ENCODE measurements around the gene SUN3.
"Not testable (repeated sequence)": the region's sequence is repeated elsewhere in the genome, so short reads cannot be mapped to it uniquely, and the experiment has no call there.

SUN3 gene

DNA sequence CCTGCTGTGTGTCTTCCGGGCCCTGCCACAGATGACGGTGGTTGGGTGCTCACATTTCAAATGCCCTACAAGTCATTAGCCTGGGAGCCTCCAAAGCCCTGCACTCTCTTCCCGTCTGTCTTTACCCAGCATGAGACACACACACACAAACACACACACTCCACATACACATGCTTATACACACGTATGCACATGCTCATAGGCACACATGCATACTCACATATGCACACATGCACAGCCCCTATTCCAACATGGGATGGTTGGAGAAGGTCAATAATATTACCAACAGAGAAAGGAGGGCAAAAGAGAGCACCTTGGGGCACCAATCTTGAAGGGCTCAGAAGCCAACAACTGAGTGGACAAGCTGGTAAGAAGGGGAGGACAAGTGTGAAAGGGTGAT, 19.0 kb downstream of the SUN3 start:
- Histone ChIP-seq H3K9ac (ENCODE audit: insufficient read length, low read depth) (no peak overlapping the region), H3K4me3 (ENCODE audit: insufficient read length, low read depth) (no peak overlapping the region), H3K27me3 (ENCODE audit: insufficient read depth, insufficient read length) (no peaks in the 10 kb centered on the region), H3K4me1 (ENCODE audit: insufficient read depth, insufficient read length) (no peaks in the 10 kb centered on the region), H3K9me3 (ENCODE audit: insufficient read depth, low read length) (peaks cover 4% of the 10 kb centered on the region; the same call in 1 of the 2 replicates), H3K36me3 (ENCODE audit: insufficient read depth, insufficient read length, low read length) (no peaks in the 10 kb centered on the region)
- DNase-seq (ENCODE audit: low read depth, low spot score) = no peak
- TF ChIP-seq ZNF274 (IDR thresholded peaks at IDR 0.05; ENCODE audit: low read depth, low read length) (no peak), YY1 (IDR thresholded peaks at IDR 0.05; ENCODE audit: insufficient read depth, insufficient read length) (no peak), SUZ12 (IDR thresholded peaks at IDR 0.05; ENCODE audit: extremely low read depth, insufficient read depth, insufficient read length) (no peak)

DNA sequence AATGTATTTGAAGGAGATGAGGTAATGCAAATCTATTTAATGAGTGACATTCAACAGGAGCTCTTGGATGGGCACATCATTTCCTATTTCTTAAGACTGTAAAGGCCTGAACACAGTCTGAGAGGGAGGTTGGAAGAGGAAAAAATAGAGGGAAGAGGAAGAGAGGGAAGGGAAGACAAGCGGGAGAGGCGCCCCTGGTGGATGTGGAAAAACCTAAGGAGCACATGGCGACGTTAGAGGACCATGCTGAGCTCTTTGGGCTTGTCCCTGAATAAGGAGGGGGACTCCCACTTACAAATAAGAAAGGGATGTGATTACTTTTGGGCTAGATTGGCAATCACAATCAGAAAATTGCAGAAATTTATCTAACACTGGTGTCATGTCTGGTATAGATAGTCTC, 19.6 kb downstream of the SUN3 start:
- TF ChIP-seq YY1 (IDR thresholded peaks at IDR 0.05; ENCODE audit: insufficient read depth, insufficient read length) = no peak
- H3K36me3 ChIP-seq (ENCODE audit: insufficient read depth, insufficient read length, low read length) = no peaks in the 10 kb centered on the region
- no peak for DNase-seq (ENCODE audit: low read depth, low spot score)

DNA sequence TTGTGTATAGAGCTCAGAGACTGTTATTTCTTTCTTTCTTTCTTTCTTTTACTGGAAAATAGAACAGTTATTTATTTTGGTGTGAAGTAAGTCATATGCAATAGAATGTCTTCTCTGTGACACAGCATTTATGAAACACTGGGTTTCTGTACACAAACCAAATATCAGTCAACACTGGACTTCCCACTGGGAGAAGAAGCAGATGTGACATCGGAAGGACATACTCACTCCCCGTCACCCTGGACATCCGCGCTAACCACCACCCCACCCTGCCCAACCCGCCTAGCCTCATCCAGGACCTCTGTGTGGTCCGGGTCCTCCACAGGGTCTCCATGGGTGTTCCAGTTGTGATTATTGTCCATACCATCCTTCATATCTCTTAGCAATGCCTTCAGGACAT, 22.0 kb downstream of the SUN3 start:
- DNase-seq (ENCODE audit: low read depth, low spot score) = no peak
- Histone ChIP-seq H3K4me1 (ENCODE audit: insufficient read depth, insufficient read length) (no peaks in the 10 kb centered on the region), H3K4me3 (ENCODE audit: insufficient read length, low read depth) (no peak overlapping the region), H3K9ac (ENCODE audit: insufficient read length, low read depth) (no peak overlapping the region), H3K36me3 (ENCODE audit: insufficient read depth, insufficient read length, low read length) (no peaks in the 10 kb centered on the region), H3K27me3 (ENCODE audit: insufficient read depth, insufficient read length) (no peaks in the 10 kb centered on the region), H3K9me3 (ENCODE audit: insufficient read depth, low read length) (no peaks in the 10 kb centered on the region)
- TF ChIP-seq ZNF274 (IDR thresholded peaks at IDR 0.05; ENCODE audit: low read depth, low read length) = no peak
- no peak for TF ChIP-seq YY1 (IDR thresholded peaks at IDR 0.05; ENCODE audit: insufficient read depth, insufficient read length)
- TF ChIP-seq SUZ12 (IDR thresholded peaks at IDR 0.05; ENCODE audit: extremely low read depth, insufficient read depth, insufficient read length) = no peak

More for the DNA sequence above, 19.6 kb downstream of the SUN3 start:
- Histone ChIP-seq H3K27me3 (ENCODE audit: insufficient read depth, insufficient read length) (no peaks in the 10 kb centered on the region), H3K9ac (ENCODE audit: insufficient read length, low read depth) (no peak overlapping the region), H3K4me3 (ENCODE audit: insufficient read length, low read depth) (no peak overlapping the region), H3K9me3 (ENCODE audit: insufficient read depth, low read length) (peaks cover 4% of the 10 kb centered on the region; the same call in 1 of the 2 replicates), H3K4me1 (ENCODE audit: insufficient read depth, insufficient read length) (no peaks in the 10 kb centered on the region)

DNA sequence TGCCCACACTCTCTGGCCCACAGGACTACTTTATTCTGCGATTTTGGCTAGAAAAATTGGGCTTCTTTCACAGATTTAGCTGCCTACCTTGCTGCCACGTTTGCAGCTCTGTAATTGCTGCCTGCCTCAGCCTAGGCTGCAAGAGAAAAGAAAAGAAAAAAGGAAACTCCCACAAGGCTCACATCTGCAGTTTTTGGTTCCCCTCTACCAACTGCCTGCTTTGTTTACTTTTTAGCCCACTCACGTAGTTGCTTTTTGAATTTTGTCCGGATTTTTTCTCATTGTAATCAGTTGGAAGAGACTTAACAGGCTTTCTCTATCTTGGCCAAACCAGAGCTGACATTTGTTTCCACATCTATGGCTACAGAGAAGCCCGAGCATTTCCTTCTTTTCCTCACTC, 24.3 kb downstream of the SUN3 start:
- H3K27me3 ChIP-seq (ENCODE audit: insufficient read depth, insufficient read length) = no peaks in the 10 kb centered on the region
- DNase-seq (ENCODE audit: low read depth, low spot score) = no peak
- no peak overlapping the region for H3K9ac ChIP-seq (ENCODE audit: insufficient read length, low read depth)
- no peaks in the 10 kb centered on the region for H3K36me3 ChIP-seq (ENCODE audit: insufficient read depth, insufficient read length, low read length)
- H3K4me1 ChIP-seq (ENCODE audit: insufficient read depth, insufficient read length) = no peaks in the 10 kb centered on the region
- TF ChIP-seq SUZ12 (IDR thresholded peaks at IDR 0.05; ENCODE audit: extremely low read depth, insufficient read depth, insufficient read length) (no peak), YY1 (IDR thresholded peaks at IDR 0.05; ENCODE audit: insufficient read depth, insufficient read length) (no peak), ZNF274 (IDR thresholded peaks at IDR 0.05; ENCODE audit: low read depth, low read length) (no peak)
- no peak overlapping the region for H3K4me3 ChIP-seq (ENCODE audit: insufficient read length, low read depth)
- no peaks in the 10 kb centered on the region for H3K9me3 ChIP-seq (ENCODE audit: insufficient read depth, low read length)

DNA sequence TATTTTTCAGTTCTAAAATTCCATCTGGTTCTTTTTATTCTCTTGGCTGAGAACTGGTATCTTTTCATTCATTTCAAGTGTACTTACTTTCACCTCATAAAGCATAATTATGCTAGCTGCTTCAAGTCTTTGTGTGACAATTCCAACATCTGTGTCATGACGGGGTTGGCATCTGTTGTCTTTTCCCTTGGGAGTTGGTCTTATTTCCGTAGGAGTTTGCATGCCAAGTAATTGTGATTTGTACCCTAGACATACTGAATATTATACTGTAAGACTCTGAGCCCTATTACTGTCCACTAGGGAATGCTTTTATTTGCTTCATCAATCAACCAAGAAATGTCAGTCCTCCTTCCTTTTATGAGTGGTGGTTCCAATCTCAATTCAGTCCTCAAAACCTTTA, 24.9 kb downstream of the SUN3 start:
- no peak for DNase-seq (ENCODE audit: low read depth, low spot score)
- H3K9ac ChIP-seq (ENCODE audit: insufficient read length, low read depth) = no peak overlapping the region
- H3K36me3 ChIP-seq (ENCODE audit: insufficient read depth, insufficient read length, low read length) = no peaks in the 10 kb centered on the region
- H3K27me3 ChIP-seq (ENCODE audit: insufficient read depth, insufficient read length) = no peaks in the 10 kb centered on the region
- TF ChIP-seq SUZ12 (IDR thresholded peaks at IDR 0.05; ENCODE audit: extremely low read depth, insufficient read depth, insufficient read length) (no peak), ZNF274 (IDR thresholded peaks at IDR 0.05; ENCODE audit: low read depth, low read length) (no peak), YY1 (IDR thresholded peaks at IDR 0.05; ENCODE audit: insufficient read depth, insufficient read length) (no peak)
- no peak overlapping the region for H3K4me3 ChIP-seq (ENCODE audit: insufficient read length, low read depth)
- H3K4me1 ChIP-seq (ENCODE audit: insufficient read depth, insufficient read length) = no peaks in the 10 kb centered on the region
- no peaks in the 10 kb centered on the region for H3K9me3 ChIP-seq (ENCODE audit: insufficient read depth, low read length)

DNA sequence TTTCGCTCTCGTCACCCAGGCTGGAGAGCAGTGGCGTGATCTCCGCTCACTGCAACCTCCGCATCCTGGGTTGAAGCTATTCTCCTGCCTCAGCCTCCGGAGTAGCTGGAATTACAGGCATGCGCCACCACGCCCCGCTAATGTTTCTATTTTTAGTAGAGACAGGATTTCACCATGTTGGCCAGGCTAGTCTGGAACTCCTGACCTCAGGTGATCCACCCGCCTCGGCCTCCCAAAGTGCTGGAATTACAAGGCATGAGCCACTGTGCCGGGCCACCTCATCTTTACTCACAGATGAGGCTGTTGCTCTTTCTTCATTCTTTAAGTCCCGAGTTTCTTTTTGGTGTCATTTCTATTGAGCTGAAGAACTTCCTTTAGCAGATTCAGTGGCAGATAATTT, 28.7 kb downstream of the SUN3 start:
- DNase-seq (ENCODE audit: low read depth, low spot score); H3K27me3 ChIP-seq (ENCODE audit: insufficient read depth, insufficient read length); H3K9me3 ChIP-seq (ENCODE audit: insufficient read depth, low read length); H3K36me3 ChIP-seq (ENCODE audit: insufficient read depth, insufficient read length, low read length); H3K4me1 ChIP-seq (ENCODE audit: insufficient read depth, insufficient read length); H3K4me3 ChIP-seq (ENCODE audit: insufficient read length, low read depth); H3K9ac ChIP-seq (ENCODE audit: insufficient read length, low read depth): not testable (repeated sequence)

DNA sequence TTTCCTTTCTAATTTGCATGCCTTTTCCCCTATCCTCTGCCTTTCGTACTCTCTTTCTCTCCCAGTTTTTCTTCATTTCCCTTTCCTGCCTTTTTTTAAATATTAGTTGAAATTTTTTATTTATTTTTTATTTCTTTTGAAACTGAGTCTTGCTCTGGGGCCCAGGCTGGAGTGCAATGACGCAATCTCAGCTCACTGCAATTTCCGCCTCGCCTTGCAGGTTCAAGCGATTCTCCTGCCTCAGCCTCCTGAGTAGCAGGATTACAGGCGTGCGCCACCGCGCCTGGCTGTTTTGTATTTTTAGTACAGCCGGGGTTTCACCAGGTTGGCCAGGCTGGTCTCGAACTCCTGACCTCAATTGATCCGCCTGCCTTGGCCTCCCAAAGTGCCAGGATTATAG, 29.5 kb downstream of the SUN3 start:
- TF ChIP-seq SUZ12 (IDR thresholded peaks at IDR 0.05; ENCODE audit: extremely low read depth, insufficient read depth, insufficient read length) = no peak
- TF ChIP-seq YY1 (IDR thresholded peaks at IDR 0.05; ENCODE audit: insufficient read depth, insufficient read length) = no peak
- TF ChIP-seq ZNF274 (IDR thresholded peaks at IDR 0.05; ENCODE audit: low read depth, low read length) = no peak
- no peaks in the 10 kb centered on the region for H3K9me3 ChIP-seq (ENCODE audit: insufficient read depth, low read length)
- H3K36me3 ChIP-seq (ENCODE audit: insufficient read depth, insufficient read length, low read length) = no peaks in the 10 kb centered on the region
- no peaks in the 10 kb centered on the region for H3K27me3 ChIP-seq (ENCODE audit: insufficient read depth, insufficient read length)
- no peaks in the 10 kb centered on the region for H3K4me1 ChIP-seq (ENCODE audit: insufficient read depth, insufficient read length)
- no peak for DNase-seq (ENCODE audit: low read depth, low spot score)
- no peak overlapping the region for H3K4me3 ChIP-seq (ENCODE audit: insufficient read length, low read depth)
- no peak overlapping the region for H3K9ac ChIP-seq (ENCODE audit: insufficient read length, low read depth)

DNA sequence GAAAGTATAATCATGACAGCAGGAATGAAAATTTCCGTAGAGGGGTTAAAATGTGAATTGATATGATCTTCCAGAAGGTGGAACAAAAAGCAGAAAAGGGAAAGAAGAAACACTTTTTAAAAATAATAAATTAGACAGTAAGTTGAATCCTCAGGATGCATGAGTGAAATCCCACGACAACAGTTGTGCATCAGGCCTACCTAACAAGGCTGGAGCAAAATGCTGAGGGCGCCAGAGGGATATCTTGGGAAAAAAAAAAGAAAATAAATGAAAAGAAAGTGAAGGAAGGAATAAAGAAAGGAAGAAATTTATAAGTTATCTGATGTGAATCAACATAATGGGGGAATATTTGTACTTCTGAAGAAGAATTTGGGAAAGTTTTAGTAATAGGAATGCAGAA, 36.5 kb downstream of the SUN3 start:
- no peak overlapping the region for H3K4me3 ChIP-seq (ENCODE audit: insufficient read length, low read depth)
- DNase-seq (ENCODE audit: low read depth, low spot score) = no peak
- H3K4me1 ChIP-seq (ENCODE audit: insufficient read depth, insufficient read length) = peaks cover 3% of the 10 kb centered on the region
- no peaks in the 10 kb centered on the region for H3K36me3 ChIP-seq (ENCODE audit: insufficient read depth, insufficient read length, low read length)
- H3K9ac ChIP-seq (ENCODE audit: insufficient read length, low read depth) = no peak overlapping the region
- no peaks in the 10 kb centered on the region; the same call in 1 of the 2 replicates for H3K9me3 ChIP-seq (ENCODE audit: insufficient read depth, low read length)
- TF ChIP-seq SUZ12 (IDR thresholded peaks at IDR 0.05; ENCODE audit: extremely low read depth, insufficient read depth, insufficient read length) (no peak), YY1 (IDR thresholded peaks at IDR 0.05; ENCODE audit: insufficient read depth, insufficient read length) (no peak), ZNF274 (IDR thresholded peaks at IDR 0.05; ENCODE audit: low read depth, low read length) (no peak)
- no peaks in the 10 kb centered on the region for H3K27me3 ChIP-seq (ENCODE audit: insufficient read depth, insufficient read length)

All from NT2/D1 (cell line).